GM23338 (cell line): Measurements from ENCODE around the gene KRTAP9-6. TPM values are rescaled to one million over a fixed set of nuclear protein-coding genes. Genes with fewer than 3 reads are reported as not detected.
"Not testable (repeated sequence)": the region's sequence is repeated elsewhere in the genome, so short reads cannot be mapped to it uniquely, and the experiment has no call there.

Source experiments
- ATAC-seq: fragments of 200-7000 bp; cut with Tn5 transposase; 3 replicates; pipeline ENCODE4 v1.9.1; 2020
- DNase-seq: peaks from one replicate; pipeline ENCODE4 v3.0.0-alpha.2; 2015; ENCODE audit warnings: low spot score
- H2AFZ ChIP-seq: fragments of 200-600 bp; sonication (generic); 2 replicates; pipeline ENCODE4 v1.8.0; 2016; ENCODE audit warnings: antibody characterized with exemption, mild to moderate bottlenecking, moderate library complexity
- H3F3A ChIP-seq: fragments of 200-600 bp; sonication (generic); replicated peaks from 2 replicates; pipeline ENCODE4 v1.8.0; 2017; ENCODE audit warnings: antibody characterized with exemption, mixed run types, low read depth
- H3K27ac ChIP-seq: fragments of 200-600 bp; sonication (generic); 2 replicates; pipeline ENCODE4 v1.6.1; 2016; ENCODE audit warnings: low read depth
- H3K27me3 ChIP-seq: fragments of 200-600 bp; sonication (generic); 2 replicates; pipeline ENCODE4 v1.8.0; 2016; ENCODE audit warnings: mild to moderate bottlenecking, mixed run types, moderate library complexity; ENCODE audit not compliant: insufficient read depth
- H3K36me3 ChIP-seq: fragments of 200-600 bp; sonication (generic); 2 replicates; pipeline ENCODE4 v1.8.0; 2016; ENCODE audit warnings: mild to moderate bottlenecking; ENCODE audit not compliant: insufficient read depth
- H3K4me1 ChIP-seq: fragments of 200-600 bp; sonication (generic); 2 replicates; pipeline ENCODE4 v1.8.0; 2016; ENCODE audit warnings: mild to moderate bottlenecking, moderate library complexity; ENCODE audit not compliant: insufficient read depth
- H3K4me2 ChIP-seq: fragments of 200-600 bp; sonication (generic); 2 replicates; pipeline ENCODE4 v1.7.1; 2017; ENCODE audit warnings: mixed run types
- H3K4me3 ChIP-seq: fragments of 200-600 bp; sonication (generic); 2 replicates; pipeline ENCODE4 v1.6.1; 2016; ENCODE audit warnings: mixed run types
- H3K79me2 ChIP-seq: fragments of 200-600 bp; sonication (generic); replicated peaks from 2 replicates; pipeline ENCODE4 v1.8.0; 2017; ENCODE audit warnings: mild to moderate bottlenecking; ENCODE audit not compliant: insufficient read depth
- H3K9me2 ChIP-seq: fragments of 200-600 bp; sonication (generic); 2 replicates; pipeline ENCODE4 v1.8.0; 2017; ENCODE audit not compliant: insufficient read depth
- H4K20me1 ChIP-seq: fragments of 200-600 bp; sonication (generic); replicated peaks from 2 replicates; pipeline ENCODE4 v1.8.0; 2017; ENCODE audit warnings: mild to moderate bottlenecking; ENCODE audit not compliant: insufficient read depth
- H3K27ac Mint-ChIP-seq: 2 replicates; pipeline ENCODE4 v1.8.0; 2020; ENCODE audit warnings: inconsistent platforms, mild to moderate bottlenecking, moderate library complexity, mixed read lengths
- H3K27me3 Mint-ChIP-seq: 3 replicates; pipeline ENCODE4 v1.8.0; 2022; ENCODE audit warnings: low read depth, mild to moderate bottlenecking, moderate library complexity, mixed read lengths, inconsistent platforms; ENCODE audit not compliant: insufficient read depth, poor library complexity
- H3K36me3 Mint-ChIP-seq: 3 replicates; pipeline ENCODE4 v1.8.0; 2021; ENCODE audit warnings: low read depth, mild to moderate bottlenecking, inconsistent platforms, moderate library complexity, mixed read lengths
- H3K4me1 Mint-ChIP-seq: 3 replicates; pipeline ENCODE4 v1.8.0; 2020; ENCODE audit warnings: mild to moderate bottlenecking, inconsistent platforms, mixed read lengths
- H3K4me3 Mint-ChIP-seq: 3 replicates; pipeline ENCODE4 v1.8.0; 2021; ENCODE audit warnings: moderate library complexity, mild to moderate bottlenecking, inconsistent platforms, mixed read lengths
- H3K9me3 Mint-ChIP-seq: 3 replicates; pipeline ENCODE4 v1.8.0; 2020; ENCODE audit warnings: moderate library complexity, mild to moderate bottlenecking, inconsistent platforms, mixed read lengths
- CREB1 ChIP-seq: fragments of 250-450 bp; sonication (Bioruptor Pico); IDR thresholded peaks from 2 replicates; pipeline ENCODE4 v1.5.0; 2020; ENCODE audit warnings: low read depth, mild to moderate bottlenecking, moderate library complexity
- NANOG ChIP-seq: IDR thresholded peaks from 2 replicates; pipeline ENCODE4 v1.6.1; 2016; ENCODE audit warnings: antibody characterized with exemption, borderline replicate concordance
- POLR2AphosphoS5 ChIP-seq: IDR thresholded peaks from 2 replicates; pipeline ENCODE4 v1.6.1; 2016; ENCODE audit warnings: antibody characterized with exemption, low read depth
- STAT1 ChIP-seq: IDR thresholded peaks from one replicate; pipeline ENCODE4 v1.6.1; 2016; ENCODE audit warnings: antibody characterized with exemption; ENCODE audit not compliant: unreplicated experiment
- polyA plus RNA-seq: library from polyadenylated mRNA; unstranded; fragments of >200 nt; fragmentation: Nextera tagmentation; extraction: Ambion mirVana; gene quantifications from 2 replicates; pipeline ENCODE4 v1.2.1, GENCODE V29; 2016
- total RNA-seq: library from RNA; depleted of rRNA; stranded (reverse); fragments of >200 nt; shearing (Covaris generic); gene quantifications from 2 replicates; pipeline ENCODE4 v1.2.3, GENCODE V29; 2014
- TF ChIP-seq, protein P1 (sequence below), 2 experiments: fragments of 200-600 bp in 1 of 2; sonication (generic) in 1 of 2; conservative IDR thresholded peaks; 2 replicates each; pipeline versions ENCODE4 v1.5.1 to v1.6.1; 2016 to 2017; ENCODE audit warnings: antibody characterized with exemption in 2 of 2, low read depth in 2 of 2, mild to moderate bottlenecking in 2 of 2, moderate library complexity in 1 of 2
- TF ChIP-seq, protein P2 (sequence below): IDR thresholded peaks from 2 replicates; pipeline ENCODE4 v1.6.1; 2016; ENCODE audit warnings: antibody characterized with exemption
- TF ChIP-seq, protein P3 (sequence below): fragments of 250-450 bp; sonication (Bioruptor Pico); IDR thresholded peaks from 2 replicates; pipeline ENCODE4 v1.5.0; 2020; ENCODE audit warnings: mild to moderate bottlenecking, moderate library complexity

Gene KRTAP9-6
- total and polyA plus RNA-seq, 2 experiments from 2014 or later: not detected

DNA sequence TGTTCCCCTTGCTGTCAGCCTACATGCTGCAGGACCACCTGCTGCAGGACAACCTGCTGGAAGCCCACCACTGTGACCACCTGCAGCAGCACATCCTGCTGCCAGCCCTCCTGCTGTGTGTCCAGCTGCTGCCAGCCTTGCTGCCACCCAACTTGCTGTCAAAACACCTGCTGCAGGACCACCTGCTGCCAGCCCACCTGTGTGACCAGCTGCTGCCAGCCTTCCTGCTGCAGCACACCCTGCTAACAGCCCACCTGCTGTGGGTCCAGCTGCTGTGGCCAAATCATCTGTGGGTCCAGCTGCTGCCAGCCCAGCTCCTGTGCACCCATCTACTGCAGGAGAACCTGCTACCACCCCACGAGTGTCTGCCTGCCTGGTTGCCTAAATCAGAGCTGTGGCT, 6.1 kb downstream of the KRTAP9-6 start:
- H3K27me3 ChIP-seq: not testable (repeated sequence)

DNA sequence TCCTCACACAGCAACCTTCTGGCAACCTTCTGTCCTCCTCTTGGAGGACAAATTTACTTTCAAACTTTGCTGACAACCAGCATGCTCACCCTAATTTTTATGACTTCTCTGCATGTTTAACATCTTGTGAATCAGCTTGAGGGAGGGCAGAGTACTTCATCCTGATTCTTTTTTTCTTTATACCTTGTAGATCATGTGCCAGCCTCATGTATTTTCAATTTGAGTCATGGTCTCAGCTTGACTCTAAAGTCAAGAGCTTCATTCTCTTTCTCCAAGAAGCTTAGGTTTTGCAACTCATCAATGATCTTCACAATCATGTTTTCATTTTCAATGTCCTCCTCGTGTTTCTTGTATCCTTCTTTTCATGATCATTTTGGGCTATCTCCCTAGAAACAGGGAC, 6.7 kb downstream of the KRTAP9-6 start:
- no peaks in the 10 kb centered on the region for H3K79me2 ChIP-seq
- H3K4me2 ChIP-seq: no peak overlapping the region
- no peak overlapping the region for H2AFZ ChIP-seq
- no peak for TF ChIP-seq NANOG
- TF ChIP-seq STAT1: no peak
- TF ChIP-seq, protein P1, sequence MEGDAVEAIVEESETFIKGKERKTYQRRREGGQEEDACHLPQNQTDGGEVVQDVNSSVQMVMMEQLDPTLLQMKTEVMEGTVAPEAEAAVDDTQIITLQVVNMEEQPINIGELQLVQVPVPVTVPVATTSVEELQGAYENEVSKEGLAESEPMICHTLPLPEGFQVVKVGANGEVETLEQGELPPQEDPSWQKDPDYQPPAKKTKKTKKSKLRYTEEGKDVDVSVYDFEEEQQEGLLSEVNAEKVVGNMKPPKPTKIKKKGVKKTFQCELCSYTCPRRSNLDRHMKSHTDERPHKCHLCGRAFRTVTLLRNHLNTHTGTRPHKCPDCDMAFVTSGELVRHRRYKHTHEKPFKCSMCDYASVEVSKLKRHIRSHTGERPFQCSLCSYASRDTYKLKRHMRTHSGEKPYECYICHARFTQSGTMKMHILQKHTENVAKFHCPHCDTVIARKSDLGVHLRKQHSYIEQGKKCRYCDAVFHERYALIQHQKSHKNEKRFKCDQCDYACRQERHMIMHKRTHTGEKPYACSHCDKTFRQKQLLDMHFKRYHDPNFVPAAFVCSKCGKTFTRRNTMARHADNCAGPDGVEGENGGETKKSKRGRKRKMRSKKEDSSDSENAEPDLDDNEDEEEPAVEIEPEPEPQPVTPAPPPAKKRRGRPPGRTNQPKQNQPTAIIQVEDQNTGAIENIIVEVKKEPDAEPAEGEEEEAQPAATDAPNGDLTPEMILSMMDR (conservative IDR thresholded peaks at IDR 0.05; ENCODE audit: low read depth in 2 of 2): no peak
- TF ChIP-seq, protein P2, sequence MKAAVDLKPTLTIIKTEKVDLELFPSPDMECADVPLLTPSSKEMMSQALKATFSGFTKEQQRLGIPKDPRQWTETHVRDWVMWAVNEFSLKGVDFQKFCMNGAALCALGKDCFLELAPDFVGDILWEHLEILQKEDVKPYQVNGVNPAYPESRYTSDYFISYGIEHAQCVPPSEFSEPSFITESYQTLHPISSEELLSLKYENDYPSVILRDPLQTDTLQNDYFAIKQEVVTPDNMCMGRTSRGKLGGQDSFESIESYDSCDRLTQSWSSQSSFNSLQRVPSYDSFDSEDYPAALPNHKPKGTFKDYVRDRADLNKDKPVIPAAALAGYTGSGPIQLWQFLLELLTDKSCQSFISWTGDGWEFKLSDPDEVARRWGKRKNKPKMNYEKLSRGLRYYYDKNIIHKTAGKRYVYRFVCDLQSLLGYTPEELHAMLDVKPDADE: no peak
- no peak for TF ChIP-seq CREB1
- TF ChIP-seq, protein P3, sequence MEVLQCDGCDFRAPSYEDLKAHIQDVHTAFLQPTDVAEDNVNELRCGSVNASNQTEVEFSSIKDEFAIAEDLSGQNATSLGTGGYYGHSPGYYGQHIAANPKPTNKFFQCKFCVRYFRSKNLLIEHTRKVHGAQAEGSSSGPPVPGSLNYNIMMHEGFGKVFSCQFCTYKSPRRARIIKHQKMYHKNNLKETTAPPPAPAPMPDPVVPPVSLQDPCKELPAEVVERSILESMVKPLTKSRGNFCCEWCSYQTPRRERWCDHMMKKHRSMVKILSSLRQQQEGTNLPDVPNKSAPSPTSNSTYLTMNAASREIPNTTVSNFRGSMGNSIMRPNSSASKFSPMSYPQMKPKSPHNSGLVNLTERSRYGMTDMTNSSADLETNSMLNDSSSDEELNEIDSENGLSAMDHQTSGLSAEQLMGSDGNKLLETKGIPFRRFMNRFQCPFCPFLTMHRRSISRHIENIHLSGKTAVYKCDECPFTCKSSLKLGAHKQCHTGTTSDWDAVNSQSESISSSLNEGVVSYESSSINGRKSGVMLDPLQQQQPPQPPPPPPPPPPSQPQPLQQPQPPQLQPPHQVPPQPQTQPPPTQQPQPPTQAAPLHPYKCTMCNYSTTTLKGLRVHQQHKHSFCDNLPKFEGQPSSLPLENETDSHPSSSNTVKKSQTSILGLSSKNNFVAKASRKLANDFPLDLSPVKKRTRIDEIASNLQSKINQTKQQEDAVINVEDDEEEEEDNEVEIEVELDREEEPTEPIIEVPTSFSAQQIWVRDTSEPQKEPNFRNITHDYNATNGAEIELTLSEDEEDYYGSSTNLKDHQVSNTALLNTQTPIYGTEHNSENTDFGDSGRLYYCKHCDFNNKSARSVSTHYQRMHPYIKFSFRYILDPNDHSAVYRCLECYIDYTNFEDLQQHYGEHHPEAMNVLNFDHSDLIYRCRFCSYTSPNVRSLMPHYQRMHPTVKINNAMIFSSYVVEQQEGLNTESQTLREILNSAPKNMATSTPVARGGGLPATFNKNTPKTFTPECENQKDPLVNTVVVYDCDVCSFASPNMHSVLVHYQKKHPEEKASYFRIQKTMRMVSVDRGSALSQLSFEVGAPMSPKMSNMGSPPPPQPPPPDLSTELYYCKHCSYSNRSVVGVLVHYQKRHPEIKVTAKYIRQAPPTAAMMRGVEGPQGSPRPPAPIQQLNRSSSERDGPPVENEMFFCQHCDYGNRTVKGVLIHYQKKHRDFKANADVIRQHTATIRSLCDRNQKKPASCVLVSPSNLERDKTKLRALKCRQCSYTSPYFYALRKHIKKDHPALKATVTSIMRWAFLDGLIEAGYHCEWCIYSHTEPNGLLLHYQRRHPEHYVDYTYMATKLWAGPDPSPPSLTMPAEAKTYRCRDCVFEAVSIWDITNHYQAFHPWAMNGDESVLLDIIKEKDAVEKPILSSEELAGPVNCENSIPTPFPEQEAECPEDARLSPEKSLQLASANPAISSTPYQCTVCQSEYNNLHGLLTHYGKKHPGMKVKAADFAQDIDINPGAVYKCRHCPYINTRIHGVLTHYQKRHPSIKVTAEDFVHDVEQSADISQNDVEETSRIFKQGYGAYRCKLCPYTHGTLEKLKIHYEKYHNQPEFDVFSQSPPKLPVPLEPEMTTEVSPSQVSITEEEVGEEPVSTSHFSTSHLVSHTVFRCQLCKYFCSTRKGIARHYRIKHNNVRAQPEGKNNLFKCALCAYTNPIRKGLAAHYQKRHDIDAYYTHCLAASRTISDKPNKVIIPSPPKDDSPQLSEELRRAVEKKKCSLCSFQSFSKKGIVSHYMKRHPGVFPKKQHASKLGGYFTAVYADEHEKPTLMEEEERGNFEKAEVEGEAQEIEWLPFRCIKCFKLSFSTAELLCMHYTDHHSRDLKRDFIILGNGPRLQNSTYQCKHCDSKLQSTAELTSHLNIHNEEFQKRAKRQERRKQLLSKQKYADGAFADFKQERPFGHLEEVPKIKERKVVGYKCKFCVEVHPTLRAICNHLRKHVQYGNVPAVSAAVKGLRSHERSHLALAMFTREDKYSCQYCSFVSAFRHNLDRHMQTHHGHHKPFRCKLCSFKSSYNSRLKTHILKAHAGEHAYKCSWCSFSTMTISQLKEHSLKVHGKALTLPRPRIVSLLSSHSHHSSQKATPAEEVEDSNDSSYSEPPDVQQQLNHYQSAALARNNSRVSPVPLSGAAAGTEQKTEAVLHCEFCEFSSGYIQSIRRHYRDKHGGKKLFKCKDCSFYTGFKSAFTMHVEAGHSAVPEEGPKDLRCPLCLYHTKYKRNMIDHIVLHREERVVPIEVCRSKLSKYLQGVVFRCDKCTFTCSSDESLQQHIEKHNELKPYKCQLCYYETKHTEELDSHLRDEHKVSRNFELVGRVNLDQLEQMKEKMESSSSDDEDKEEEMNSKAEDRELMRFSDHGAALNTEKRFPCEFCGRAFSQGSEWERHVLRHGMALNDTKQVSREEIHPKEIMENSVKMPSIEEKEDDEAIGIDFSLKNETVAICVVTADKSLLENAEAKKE (CRISPR knock-in tag): no peak
- TF ChIP-seq POLR2AphosphoS5: no peak
- H4K20me1 ChIP-seq: no peaks in the 10 kb centered on the region
- Mint-ChIP-seq H3K9me3 (no peaks in the 10 kb centered on the region), H3K4me1 (no peaks in the 10 kb centered on the region), H3K27ac (no peak overlapping the region), H3K36me3 (no peaks in the 10 kb centered on the region), H3K4me3 (no peak overlapping the region), H3K27me3 (peaks cover 2% of the 10 kb centered on the region)
- no peaks in the 10 kb centered on the region for H3K4me1 ChIP-seq
- no peak for DNase-seq
- ATAC-seq: no peak
- H3K27me3 ChIP-seq: no peaks in the 10 kb centered on the region
- no peaks in the 10 kb centered on the region for H3F3A ChIP-seq
- H3K9me2 ChIP-seq: no peaks in the 10 kb centered on the region
- H3K4me3 ChIP-seq: no peak overlapping the region
- H3K27ac ChIP-seq: no peak overlapping the region
- no peaks in the 10 kb centered on the region for H3K36me3 ChIP-seq

More for the DNA sequence above, 6.1 kb downstream of the KRTAP9-6 start:
- not testable (repeated sequence) for DNase-seq, H4K20me1 ChIP-seq, H3K4me2 ChIP-seq, H3K36me3 ChIP-seq, H3K4me3 Mint-ChIP-seq, H3K36me3 Mint-ChIP-seq, H3K9me3 Mint-ChIP-seq, H3K27me3 Mint-ChIP-seq, H3K4me1 Mint-ChIP-seq, H3K27ac ChIP-seq, H3K4me1 ChIP-seq, H3K9me2 ChIP-seq, ATAC-seq, H2AFZ ChIP-seq, H3K27ac Mint-ChIP-seq, H3F3A ChIP-seq, H3K79me2 ChIP-seq, H3K4me3 ChIP-seq

DNA sequence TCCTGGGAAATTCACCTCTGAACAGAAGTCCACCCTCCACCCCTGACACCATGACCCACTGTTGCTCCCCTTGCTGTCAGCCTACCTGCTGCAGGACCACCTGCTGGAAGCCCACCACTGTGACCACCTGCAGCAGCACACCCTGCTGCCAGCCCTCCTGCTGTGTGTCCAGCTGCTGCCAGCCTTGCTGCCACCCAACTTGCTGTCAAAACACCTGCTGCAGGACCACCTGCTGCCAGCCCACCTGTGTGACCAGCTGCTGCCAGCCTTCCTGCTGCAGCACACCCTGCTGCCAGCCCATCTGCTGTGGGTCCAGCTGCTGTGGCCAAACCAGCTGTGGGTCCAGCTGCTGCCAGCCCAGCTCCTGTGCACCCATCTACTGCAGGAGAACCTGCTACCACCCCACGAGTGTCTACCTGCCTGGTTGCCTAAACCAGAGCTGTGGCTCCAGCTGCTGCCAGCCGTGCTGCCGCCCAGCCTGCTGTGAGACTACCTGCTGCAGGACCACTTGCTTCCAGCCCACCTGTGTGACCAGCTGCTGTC, 10.5 kb downstream of the KRTAP9-6 start, which contains the start of gene KRTAP9-7:
TSS of gene KRTAP9-7 (plus strand) at position 51 of the 543 bp plus-strand sequence. CDS start at position 51, 0 bp downstream.
- not testable (repeated sequence) for DNase-seq, H3K27me3 ChIP-seq, H3F3A ChIP-seq, H3K36me3 ChIP-seq, H3K9me2 ChIP-seq, H3K9me3 Mint-ChIP-seq, H3K79me2 ChIP-seq, H3K27me3 Mint-ChIP-seq, H3K4me1 Mint-ChIP-seq, ATAC-seq, H3K36me3 Mint-ChIP-seq, H3K4me2 ChIP-seq, H3K27ac Mint-ChIP-seq, H3K27ac ChIP-seq, H3K4me3 ChIP-seq, H2AFZ ChIP-seq, H4K20me1 ChIP-seq, H3K4me1 ChIP-seq, H3K4me3 Mint-ChIP-seq
